HL-60 (cell line): Measurements from ENCODE around the gene LYPD1.

Source experiments
- DNase-seq, 2 experiments: peaks; one replicate each; pipeline ENCODE4 v3.0.0-alpha.2; 2010 to 2020; ENCODE audit warnings: low read depth in 1 of 2, low spot score in 1 of 2
- H3K27ac ChIP-seq: fragments of 250-450 bp; sonication (Bioruptor Pico); replicated peaks from 2 replicates; pipeline ENCODE4 v1.5.1; 2020; ENCODE audit warnings: mild to moderate bottlenecking, moderate library complexity
- H3K27me3 ChIP-seq: fragments of 250-450 bp; sonication (Bioruptor Pico); 2 replicates; pipeline ENCODE4 v1.5.1; 2021; ENCODE audit warnings: mild to moderate bottlenecking, moderate library complexity; ENCODE audit not compliant: insufficient read depth, poor library complexity, severe bottlenecking
- H3K4me3 ChIP-seq: replicated peaks from 2 replicates; pipeline ENCODE4 v1.5.1; 2011; ENCODE audit warnings: mild to moderate bottlenecking, control low read depth, low read length; ENCODE audit not compliant: insufficient read depth
- CTCF ChIP-seq: IDR thresholded peaks from one replicate; pipeline ENCODE4 v1.5.1; 2011; ENCODE audit warnings: low read length, control low read depth, inconsistent platforms; ENCODE audit not compliant: insufficient read depth
- GABPA ChIP-seq: IDR thresholded peaks from 2 replicates; pipeline ENCODE4 v1.6.1; 2012; ENCODE audit warnings: low read depth
- POLR2AphosphoS5 ChIP-seq: IDR thresholded peaks from 2 replicates; pipeline ENCODE4 v1.6.1; 2012; ENCODE audit warnings: low read depth
- REST ChIP-seq: IDR thresholded peaks from 2 replicates; pipeline ENCODE4 v1.6.1; 2012; ENCODE audit warnings: low read depth; ENCODE audit not compliant: insufficient replicate concordance
- SPI1 ChIP-seq: IDR thresholded peaks from 2 replicates; pipeline ENCODE4 v1.6.1; 2012; ENCODE audit warnings: low read depth, mild to moderate bottlenecking, borderline replicate concordance

Gene LYPD1

GRCh38 chr2:132668189-132668823 is 1.7 kb downstream of the LYPD1 start:
- DNase-seq: no peak
- peaks cover 44% of the 10 kb centered on the region for H3K27me3 ChIP-seq
- H3K27ac ChIP-seq: no peak overlapping the region
- TF ChIP-seq CTCF: no peak
- no peak for TF ChIP-seq GABPA
- no peak for TF ChIP-seq SPI1
- H3K4me3 ChIP-seq: no peak overlapping the region

- Histone ChIP-seq H3K27me3 (peaks cover 46% of the 10 kb centered on the region), H3K4me3 (no peak overlapping the region), H3K27ac (no peak overlapping the region)
- no peak for DNase-seq
- TF ChIP-seq REST (no peak), SPI1 (no peak), CTCF (no peak), GABPA (no peak), POLR2AphosphoS5 (no peak)
Measured at GRCh38 chr2:132667706-132668105, 2.3 kb downstream of the LYPD1 start.

- H3K4me3 ChIP-seq: no peak overlapping the region
- H3K27me3 ChIP-seq: peaks cover 36% of the 10 kb centered on the region
- H3K27ac ChIP-seq: no peak overlapping the region
- TF ChIP-seq REST (no peak), CTCF (no peak), GABPA (no peak), POLR2AphosphoS5 (no peak), SPI1 (no peak)
- no peak for DNase-seq
Measured at GRCh38 chr2:132665401-132666140, 4.4 kb downstream of the LYPD1 start.

- no peak overlapping the region for H3K27ac ChIP-seq
Measured at GRCh38 chr2:132664096-132664495, 5.9 kb downstream of the LYPD1 start.

More at GRCh38 chr2:132664096-132664495, 5.9 kb downstream of the LYPD1 start:
- no peak for TF ChIP-seq GABPA
- no peak for TF ChIP-seq CTCF
- TF ChIP-seq POLR2AphosphoS5: no peak
- no peak for TF ChIP-seq REST
- no peak for TF ChIP-seq SPI1
- H3K4me3 ChIP-seq: no peak overlapping the region
- no peak for DNase-seq
- peaks cover 21% of the 10 kb centered on the region for H3K27me3 ChIP-seq
